Measurements from ENCODE around the gene MSGN1.

MSGN1 gene

DNA sequence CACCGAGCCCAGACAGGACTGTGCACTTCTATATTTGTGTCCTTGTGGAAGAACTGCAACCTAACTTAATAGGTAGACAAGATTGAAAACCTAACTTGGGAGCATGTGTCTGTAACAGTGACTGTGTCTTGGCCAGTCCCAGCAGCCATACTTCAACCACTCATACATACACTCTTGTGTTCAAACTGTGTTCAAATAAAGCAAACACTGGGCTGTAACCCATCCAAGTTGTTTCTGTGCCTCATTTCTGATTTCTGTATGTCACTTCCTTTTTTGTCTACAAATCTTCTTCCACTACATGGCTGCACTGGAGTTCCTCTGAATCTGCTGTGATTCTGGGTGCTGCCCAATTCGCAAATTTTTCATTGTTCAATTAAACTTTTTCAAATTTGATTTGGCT lies 31.0 kb downstream of the MSGN1 start:
- DNase-seq (ENCODE audit: low read depth in 3 of 3) = no peak

DNA sequence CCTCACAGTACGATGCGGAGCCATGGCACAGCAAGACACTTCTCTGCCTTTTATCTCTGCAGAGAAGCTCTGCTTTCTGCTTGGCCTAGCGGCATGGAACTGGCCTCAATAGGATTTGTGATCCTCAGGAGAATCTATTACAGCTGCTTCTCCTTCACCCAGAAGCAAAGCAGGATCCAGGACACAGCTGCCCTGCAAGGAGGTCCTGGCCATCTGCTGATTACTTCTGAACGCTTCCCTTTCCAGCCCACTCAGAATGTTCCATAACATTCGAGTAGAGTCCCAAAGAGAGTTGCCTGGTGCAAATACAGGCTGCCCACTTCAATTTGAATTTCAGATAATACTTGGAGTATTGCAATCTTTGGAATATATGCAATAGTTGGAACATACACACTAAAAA lies 33.0 kb downstream of the MSGN1 start:
- no peak for DNase-seq (ENCODE audit: low read depth in 3 of 3)

DNA sequence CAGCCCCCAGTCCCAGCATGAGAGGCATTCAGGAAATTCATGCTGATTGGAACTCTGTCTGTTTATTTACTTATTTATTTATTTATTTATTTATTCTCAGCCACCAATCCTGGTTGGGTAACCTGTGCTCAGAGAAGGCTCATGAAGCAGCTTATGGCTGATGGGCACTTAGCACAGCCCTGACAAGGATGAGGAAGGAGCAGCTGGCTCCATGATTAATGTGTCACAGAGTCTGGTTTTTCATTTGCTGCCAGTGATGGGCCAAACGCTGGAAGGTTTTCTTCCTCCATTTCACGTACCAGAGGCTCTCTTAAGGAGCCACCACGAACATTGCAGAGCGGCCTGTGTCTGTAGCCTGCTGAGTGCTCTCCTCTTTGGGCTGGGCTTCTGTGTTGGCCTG lies 33.9 kb downstream of the MSGN1 start:
- no peak for DNase-seq (ENCODE audit: low read depth in 3 of 3)

DNA sequence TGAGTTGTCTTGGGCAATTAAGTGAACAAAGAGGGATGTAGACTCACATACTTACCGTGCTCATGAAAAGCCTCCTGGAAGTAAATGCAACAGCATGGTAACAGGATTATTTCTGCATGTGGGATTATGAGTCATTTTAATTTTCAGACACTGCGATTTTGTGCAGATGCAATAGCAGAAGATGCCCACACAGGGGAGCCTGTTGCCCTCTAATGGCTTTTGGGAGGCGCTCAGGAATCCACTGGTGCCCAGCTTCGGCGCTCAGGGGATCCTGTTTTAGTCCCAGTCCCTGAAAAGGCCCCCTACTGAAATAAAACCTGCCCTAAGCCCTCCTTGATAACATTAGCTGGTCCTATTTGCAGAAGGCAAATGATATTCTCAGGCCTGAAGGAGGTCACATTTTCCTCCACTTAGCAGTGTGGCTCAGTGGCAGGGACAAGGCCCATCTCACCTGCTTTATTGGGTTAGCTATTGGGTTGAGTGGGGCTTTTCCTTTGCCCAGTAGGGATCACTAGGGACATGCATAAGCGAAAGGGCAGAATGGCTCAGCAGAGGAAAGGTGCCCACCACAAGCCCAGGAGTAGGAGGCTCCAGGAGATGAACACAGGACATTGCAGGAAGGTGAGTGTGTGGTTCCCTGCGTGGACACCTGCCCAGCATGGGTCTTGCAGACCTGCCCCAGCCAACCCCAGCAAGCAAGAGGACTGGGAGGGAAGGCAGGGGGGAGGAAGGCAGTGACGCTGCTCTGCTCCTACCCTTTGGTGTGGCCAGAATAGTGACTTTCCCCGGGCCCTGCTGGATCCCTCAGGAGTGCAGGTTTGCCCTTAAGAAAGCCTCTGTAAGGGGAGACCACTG lies 35.7 kb downstream of the MSGN1 start:
- DNase-seq (ENCODE audit: low read depth in 3 of 3) = peak in 1 of 3 experiments; percentile 32

DNA sequence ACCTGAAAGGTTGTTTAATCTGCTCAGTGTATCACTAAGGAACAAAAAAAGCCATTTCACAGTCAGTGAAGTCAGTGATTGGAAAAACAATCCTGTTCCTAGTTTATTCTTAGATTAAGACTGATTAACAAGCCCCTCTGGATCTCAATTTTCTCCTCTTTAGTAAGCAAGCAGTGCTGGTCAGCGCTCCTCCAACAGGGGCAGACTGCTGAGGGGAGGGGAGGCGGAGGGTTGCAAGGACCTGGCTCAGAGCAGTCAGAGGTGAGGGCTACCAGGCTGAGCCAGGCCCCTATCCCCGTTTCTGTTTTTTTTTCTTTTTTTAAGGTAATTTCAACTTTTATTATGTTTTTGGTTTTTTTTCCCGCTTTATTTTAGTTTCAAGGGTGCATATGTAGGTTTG lies 37.5 kb downstream of the MSGN1 start:
- no peak for DNase-seq (ENCODE audit: low read depth in 3 of 3)

DNA sequence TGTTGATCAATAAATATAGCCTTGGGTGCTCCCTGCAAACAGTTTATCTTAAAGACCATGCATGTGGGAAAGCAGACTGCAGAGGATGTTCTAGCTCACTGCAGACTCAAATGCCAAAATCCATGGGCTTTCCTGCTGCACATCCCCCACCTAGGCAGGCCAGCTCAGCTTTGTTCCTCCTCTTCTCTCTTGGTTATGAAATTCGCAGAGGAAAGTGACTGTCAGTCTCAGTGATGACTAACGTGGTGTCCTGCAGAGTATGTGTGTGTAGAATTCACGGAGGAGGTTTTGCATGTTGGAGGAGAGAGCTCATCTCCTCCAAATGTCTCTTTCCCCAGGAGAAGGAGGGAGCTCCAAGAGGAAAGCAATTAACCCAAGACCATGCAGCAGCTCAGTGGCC lies 40.8 kb downstream of the MSGN1 start:
- DNase-seq (ENCODE audit: low read depth in 3 of 3) = no peak

DNA sequence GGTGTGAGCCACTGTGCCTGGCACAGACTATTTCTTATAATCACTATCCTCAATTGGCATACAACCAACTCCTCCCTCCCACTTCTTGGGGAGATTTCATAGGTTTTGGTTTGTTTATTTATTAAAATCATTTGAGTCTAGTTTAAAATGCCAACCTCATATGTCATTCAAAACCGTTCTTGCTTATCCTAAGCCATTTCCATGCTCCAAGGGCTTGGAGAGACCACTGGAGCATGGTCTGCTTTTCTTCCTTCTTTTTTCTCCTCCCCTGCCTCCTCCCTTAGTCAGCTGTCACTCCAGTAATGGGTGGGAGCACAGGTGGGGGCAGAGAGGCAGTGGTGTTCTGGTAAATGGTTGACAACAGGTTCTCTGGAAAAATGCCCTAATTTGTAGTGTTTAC lies 41.8 kb downstream of the MSGN1 start:
- DNase-seq (ENCODE audit: low read depth in 3 of 3) = no peak

DNA sequence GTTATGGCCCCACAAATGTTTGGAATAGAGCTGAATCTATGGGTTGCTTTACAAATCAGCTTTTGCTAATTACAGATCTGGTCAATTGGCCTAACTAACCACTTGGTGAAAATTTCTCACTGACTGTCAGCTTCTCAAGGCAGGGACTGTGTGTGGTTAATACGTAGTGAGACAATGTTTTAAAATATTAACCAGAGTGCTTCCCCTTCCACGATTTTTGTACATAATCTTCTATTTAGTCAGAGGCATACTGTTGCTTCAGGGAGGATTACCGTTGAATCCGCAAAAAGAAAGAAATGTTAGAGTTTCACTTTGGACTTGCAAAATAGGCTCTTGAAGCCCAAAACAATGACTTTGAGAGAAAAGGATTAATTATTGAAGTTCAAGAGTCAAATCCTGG lies 47.3 kb downstream of the MSGN1 start:
- no peak for DNase-seq (ENCODE audit: low read depth in 3 of 3)

DNA sequence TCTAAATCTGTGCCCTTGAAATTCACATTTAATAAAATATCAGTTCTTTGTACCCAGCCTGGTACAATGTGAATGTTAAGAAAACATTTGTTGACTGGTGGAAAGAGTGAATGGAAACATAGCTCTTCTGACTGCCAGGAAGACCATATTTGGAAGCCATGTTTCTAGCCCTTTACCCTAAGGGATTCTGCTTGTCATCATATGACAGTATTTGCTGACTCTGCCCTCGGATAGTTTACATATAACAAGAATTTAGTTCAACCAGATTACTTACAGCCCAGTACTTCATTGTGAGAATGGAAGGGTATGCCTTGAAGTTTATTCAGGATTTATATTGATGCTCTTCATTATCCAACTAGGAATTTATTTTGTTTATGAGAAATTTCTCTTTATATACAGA lies 48.4 kb downstream of the MSGN1 start:
- no peak for DNase-seq (ENCODE audit: low read depth in 3 of 3)

DNA sequence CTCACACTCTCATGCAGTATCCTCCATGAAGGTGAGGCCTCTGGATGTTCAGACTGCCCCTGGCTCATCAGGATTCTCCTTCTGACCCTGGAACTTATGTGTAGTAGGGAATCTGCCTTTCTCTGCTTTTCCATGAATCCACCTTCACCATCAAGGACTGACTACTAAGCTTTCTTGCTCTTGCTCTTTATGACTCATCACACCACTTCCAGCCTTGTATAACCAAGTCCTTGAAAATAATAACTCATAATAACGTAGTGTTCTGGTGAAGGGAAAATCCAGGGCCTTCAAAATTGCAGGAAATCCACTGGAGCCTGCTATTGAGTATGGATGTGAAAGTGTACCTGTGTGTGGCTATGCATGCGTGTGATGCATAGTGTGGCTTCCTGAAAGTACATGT lies 50.9 kb downstream of the MSGN1 start:
- no peak for DNase-seq (ENCODE audit: low read depth in 3 of 3)
